Activated CD4-positive, alpha-beta T cell treated with anti-CD3 and anti-CD28 coated beads for 24 hours (primary cell): Measurements from ENCODE around the gene MTG1.
"Not testable (repeated sequence)": the region's sequence is repeated elsewhere in the genome, so short reads cannot be mapped to it uniquely, and the experiment has no call there.

Experiments used
- DNase-seq, 2 donors: peaks; one replicate each; pipeline ENCODE4 v3.0.0-alpha.2; 2020; ENCODE audit warnings: low read depth in 2 of 2

MTG1 gene

GRCh38 chr10:133400624-133401424 lies 6.9 kb downstream of the MTG1 start:
- no peak for DNase-seq

GRCh38 chr10:133401500-133401899 lies 7.5 kb downstream of the MTG1 start:
- DNase-seq, result no peak

- no peak for DNase-seq
These were observed 8.2 kb downstream of the MTG1 start for GRCh38 chr10:133401981-133402725.

- DNase-seq, result no peak
These were observed 9.4 kb downstream of the MTG1 start for GRCh38 chr10:133403359-133403758.

GRCh38 chr10:133403784-133404183 lies 9.8 kb downstream of the MTG1 start:
- DNase-seq, result no peak

- DNase-seq, result no peak
These were observed 11.3 kb downstream of the MTG1 start for GRCh38 chr10:133405272-133405671.

GRCh38 chr10:133405844-133406527 lies 12.0 kb downstream of the MTG1 start:
- DNase-seq, result no peak

GRCh38 chr10:133411523-133412380 lies 17.8 kb downstream of the MTG1 start:
- DNase-seq, result no peak

GRCh38 chr10:133412381-133412711 lies 18.4 kb downstream of the MTG1 start:
- DNase-seq, result no peak

- not testable (repeated sequence) for DNase-seq
These were observed 20.4 kb downstream of the MTG1 start for GRCh38 chr10:133414401-133414800.

- DNase-seq, result no peak
These were observed 21.8 kb downstream of the MTG1 start for GRCh38 chr10:133415752-133416151.

- no peak for DNase-seq
These were observed 24.5 kb downstream of the MTG1 start for GRCh38 chr10:133418289-133418993.

GRCh38 chr10:133419211-133419950 lies 25.4 kb downstream of the MTG1 start:
- DNase-seq, result no peak

GRCh38 chr10:133420028-133420427 lies 26.1 kb downstream of the MTG1 start:
- no peak for DNase-seq

- no peak for DNase-seq
These were observed 26.6 kb downstream of the MTG1 start for GRCh38 chr10:133420579-133420978.

- no peak for DNase-seq
These were observed 27.6 kb downstream of the MTG1 start for GRCh38 chr10:133421336-133422222.

- DNase-seq, result no peak
These were observed 28.4 kb downstream of the MTG1 start for GRCh38 chr10:133422223-133422806.

GRCh38 chr10:133422807-133423771 lies 29.1 kb downstream of the MTG1 start:
- DNase-seq, result no peak
